BLaER1 treated with 17β-estradiol and CSF1 and Interleukin-3, amounts not matched to agents 10 nM and 100 nM (cell line): ENCODE results near the gene PAX6.

ENCODE experiments used
- H3K27ac ChIP-seq, 11 experiments: shearing (Covaris generic); formaldehyde crosslinking; 2 replicates each; pipeline ENCODE4 v1.8.1; 2022
- H3K27me3 ChIP-seq, 11 experiments: shearing (Covaris generic); formaldehyde crosslinking; 2 replicates each; pipeline ENCODE4 v1.8.1; 2022
- H3K36me3 ChIP-seq, 11 experiments: shearing (Covaris generic); formaldehyde crosslinking; 2 replicates each; pipeline ENCODE4 v1.8.1; 2022
- H3K4me1 ChIP-seq, 10 experiments: shearing (Covaris generic); formaldehyde crosslinking; 2 replicates each; pipeline ENCODE4 v1.8.1; 2022
- H3K4me2 ChIP-seq, 11 experiments: shearing (Covaris generic); formaldehyde crosslinking; 2 replicates each; pipeline ENCODE4 v1.8.1; 2022
- H3K4me3 ChIP-seq, 10 experiments: shearing (Covaris generic); formaldehyde crosslinking; 2 replicates each; pipeline ENCODE4 v1.8.1; 2022
- H3K9ac ChIP-seq, 11 experiments: shearing (Covaris generic); formaldehyde crosslinking; 2 replicates each; pipeline ENCODE4 v1.8.1; 2022
- H3K9me3 ChIP-seq, 11 experiments: shearing (Covaris generic); formaldehyde crosslinking; replicated peaks in 1 of 11; 2 replicates each; pipeline ENCODE4 v1.8.1; 2022
- H4K20me1 ChIP-seq, 11 experiments: shearing (Covaris generic); formaldehyde crosslinking; 2 replicates each; pipeline ENCODE4 v1.8.1; 2022
- Cebpa-rat ChIP-seq, 11 experiments: shearing (Covaris generic); IDR thresholded peaks; 2 replicates each; pipeline ENCODE4 v1.8.1; 2022

Gene PAX6

DNA sequence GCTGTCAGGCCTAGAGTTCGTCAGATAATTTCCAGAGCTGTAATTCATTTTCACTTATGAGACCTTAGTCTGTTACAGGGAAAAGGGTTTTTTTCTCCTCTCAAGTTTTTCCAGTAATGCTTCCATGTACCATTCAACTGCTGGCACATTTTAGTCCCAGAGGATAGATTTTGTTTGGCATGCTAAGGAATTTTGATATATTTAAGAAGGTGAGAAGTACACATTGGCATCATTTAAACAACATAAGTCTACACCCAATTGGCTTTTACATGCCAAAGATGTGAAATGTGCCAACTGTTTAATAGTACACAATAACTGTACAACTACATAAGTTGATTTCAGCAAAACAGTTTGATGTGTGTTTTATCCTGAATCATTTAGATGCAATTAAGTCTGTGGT lies 71.0 kb downstream of the PAX6 start:
- no peaks in the 10 kb centered on the region for H3K4me1 ChIP-seq
- no peak overlapping the region for H3K4me2 ChIP-seq
- H3K9ac ChIP-seq, result no peak overlapping the region
- no peak overlapping the region for H3K27ac ChIP-seq
- no peaks in the 10 kb centered on the region for H4K20me1 ChIP-seq
- no peaks in the 10 kb centered on the region for H3K36me3 ChIP-seq
- no peak overlapping the region for H3K4me3 ChIP-seq
- H3K27me3 ChIP-seq, result no peaks in the 10 kb centered on the region
- no peak for TF ChIP-seq Cebpa-rat (IDR thresholded peaks at IDR 0.05)
- peaks cover 2 to 18% (median 11%) of the 10 kb centered on the region in 11 experiments; a peak in 13 of 22 replicates for H3K9me3 ChIP-seq
